Gastrocnemius medialis (tissue), 4 donors: Measurements from ENCODE around the gene CXXC5.

Source experiments
- POLR2A ChIP-seq, 2 donors: fragments of 450-650 bp; IDR thresholded peaks; one replicate each; pipeline ENCODE4 v1.6.1; 2017; ENCODE audit warnings: antibody characterized with exemption in 2 of 2, mild to moderate bottlenecking in 2 of 2, moderate library complexity in 2 of 2
- TF ChIP-seq, protein P1 (sequence below), 5 experiments: fragments of 450-650 bp in 3 of 5; fragments of 200-600 bp in 2 of 5; sonication (generic) in 2 of 5; IDR thresholded peaks in 4 of 5; conservative IDR thresholded peaks in 1 of 5; 1 replicate in 4 of 5; 2 replicates in 1 of 5; pipeline ENCODE4 v1.5.1; 2016 to 2019; ENCODE audit warnings: antibody characterized with exemption in 5 of 5, mild to moderate bottlenecking in 3 of 5, moderate library complexity in 3 of 5

DNA sequence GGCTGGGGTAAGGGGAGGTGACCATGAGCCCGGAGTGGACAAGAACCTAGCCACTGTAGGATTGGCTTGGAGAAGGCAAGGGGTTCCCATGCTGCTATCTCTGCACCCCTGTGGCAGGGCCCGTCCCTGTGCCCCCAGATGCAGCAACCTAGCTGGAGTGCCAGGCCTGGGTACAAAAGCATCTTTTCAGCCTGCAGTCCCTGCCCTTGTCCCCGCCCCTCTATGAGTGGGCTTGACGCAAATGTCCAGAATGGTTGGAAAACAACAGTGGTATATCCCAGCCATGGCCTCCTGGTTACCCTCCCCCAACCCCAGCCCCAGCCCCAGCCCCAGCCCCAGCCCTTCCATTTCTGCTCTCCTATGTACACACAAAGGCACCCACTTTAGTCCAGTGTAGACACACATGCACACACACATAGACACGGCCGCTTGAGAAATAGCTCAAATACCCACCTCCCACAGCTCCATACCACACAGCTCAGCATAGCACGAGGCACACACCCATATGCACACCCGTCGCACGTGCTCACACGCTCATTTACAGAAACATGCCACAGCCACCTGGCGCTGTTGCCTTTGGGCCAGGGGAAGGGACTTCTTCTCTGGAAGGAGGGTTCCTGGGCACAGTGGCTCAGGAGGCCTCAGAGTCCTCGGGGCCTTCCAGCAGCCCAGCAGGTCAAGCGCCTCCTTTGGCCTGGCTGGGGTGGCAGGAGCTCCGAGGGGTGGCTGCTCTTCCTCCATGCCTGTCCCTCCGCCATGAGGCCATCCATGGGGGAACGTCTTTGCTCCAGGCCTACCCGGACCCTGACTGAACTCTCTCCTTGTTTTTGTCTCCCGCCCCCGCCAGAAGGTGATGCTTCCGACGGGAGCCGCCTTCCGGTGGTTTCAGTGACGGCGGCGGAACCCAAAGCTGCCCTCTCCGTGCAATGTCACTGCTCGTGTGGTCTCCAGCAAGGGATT lies 34.1 kb downstream of the CXXC5 start:
- TF ChIP-seq, protein P1, sequence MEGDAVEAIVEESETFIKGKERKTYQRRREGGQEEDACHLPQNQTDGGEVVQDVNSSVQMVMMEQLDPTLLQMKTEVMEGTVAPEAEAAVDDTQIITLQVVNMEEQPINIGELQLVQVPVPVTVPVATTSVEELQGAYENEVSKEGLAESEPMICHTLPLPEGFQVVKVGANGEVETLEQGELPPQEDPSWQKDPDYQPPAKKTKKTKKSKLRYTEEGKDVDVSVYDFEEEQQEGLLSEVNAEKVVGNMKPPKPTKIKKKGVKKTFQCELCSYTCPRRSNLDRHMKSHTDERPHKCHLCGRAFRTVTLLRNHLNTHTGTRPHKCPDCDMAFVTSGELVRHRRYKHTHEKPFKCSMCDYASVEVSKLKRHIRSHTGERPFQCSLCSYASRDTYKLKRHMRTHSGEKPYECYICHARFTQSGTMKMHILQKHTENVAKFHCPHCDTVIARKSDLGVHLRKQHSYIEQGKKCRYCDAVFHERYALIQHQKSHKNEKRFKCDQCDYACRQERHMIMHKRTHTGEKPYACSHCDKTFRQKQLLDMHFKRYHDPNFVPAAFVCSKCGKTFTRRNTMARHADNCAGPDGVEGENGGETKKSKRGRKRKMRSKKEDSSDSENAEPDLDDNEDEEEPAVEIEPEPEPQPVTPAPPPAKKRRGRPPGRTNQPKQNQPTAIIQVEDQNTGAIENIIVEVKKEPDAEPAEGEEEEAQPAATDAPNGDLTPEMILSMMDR (IDR thresholded peaks at IDR 0.05 in 4 of 5, conservative IDR thresholded peaks at IDR 0.05 in 1 of 5) = no peak
- no peak for TF ChIP-seq POLR2A (IDR thresholded peaks at IDR 0.05)
